Activated T-cell treated with anti-CD3 and anti-CD28 coated beads, Interleukin-2, amount 50 U/mL, for 24 hours (primary cell): ENCODE data around the gene VPS35L.
"Not testable (repeated sequence)": the region's sequence is repeated elsewhere in the genome, so short reads cannot be mapped to it uniquely, and the experiment has no call there.

Source experiments
- DNase-seq: peaks from one replicate; pipeline ENCODE4 v3.0.0-alpha.2; 2020
- H3K27ac Mint-ChIP-seq: 2 replicates; pipeline ENCODE4 v1.8.0; 2020; ENCODE audit warnings: mild to moderate bottlenecking, mixed read lengths
- H3K27me3 Mint-ChIP-seq: 2 replicates; pipeline ENCODE4 v1.8.0; 2020; ENCODE audit warnings: mixed read lengths
- H3K36me3 Mint-ChIP-seq: 2 replicates; pipeline ENCODE4 v1.8.0; 2020; ENCODE audit warnings: low read depth, mixed read lengths
- H3K4me1 Mint-ChIP-seq: 2 replicates; pipeline ENCODE4 v1.8.0; 2020; ENCODE audit warnings: low read depth, mixed read lengths
- H3K4me3 Mint-ChIP-seq: 2 replicates; pipeline ENCODE4 v1.8.0; 2020; ENCODE audit warnings: mild to moderate bottlenecking, moderate library complexity, mixed read lengths
- H3K9me3 Mint-ChIP-seq: 2 replicates; pipeline ENCODE4 v1.8.0; 2020; ENCODE audit warnings: mixed read lengths

VPS35L gene

GRCh38 chr16:19708296-19709205 is 153.0 kb downstream of the VPS35L start:
- no peak for DNase-seq
- Mint-ChIP-seq H3K27ac (no peak overlapping the region), H3K4me3 (no peak overlapping the region), H3K36me3 (peaks cover 94% of the 10 kb centered on the region), H3K4me1 (peaks cover 5% of the 10 kb centered on the region), H3K9me3 (no peaks in the 10 kb centered on the region), H3K27me3 (no peaks in the 10 kb centered on the region)

- H3K27me3 Mint-ChIP-seq: no peaks in the 10 kb centered on the region
- peaks cover 11% of the 10 kb centered on the region for H3K4me1 Mint-ChIP-seq
- H3K27ac Mint-ChIP-seq: peak overlapping the region; percentile 5
- no peaks in the 10 kb centered on the region for H3K9me3 Mint-ChIP-seq
- H3K4me3 Mint-ChIP-seq: no peak overlapping the region
- peaks cover 94% of the 10 kb centered on the region for H3K36me3 Mint-ChIP-seq
- DNase-seq: no peak
These were observed 154.1 kb downstream of the VPS35L start for GRCh38 chr16:19709381-19710136.

GRCh38 chr16:19710191-19710908 is 154.8 kb downstream of the VPS35L start:
- no peak overlapping the region for H3K4me3 Mint-ChIP-seq
- no peaks in the 10 kb centered on the region for H3K27me3 Mint-ChIP-seq
- no peaks in the 10 kb centered on the region for H3K9me3 Mint-ChIP-seq
- peaks cover 92% of the 10 kb centered on the region for H3K36me3 Mint-ChIP-seq
- no peak for DNase-seq
- peaks cover 12% of the 10 kb centered on the region for H3K4me1 Mint-ChIP-seq
- H3K27ac Mint-ChIP-seq: peak overlapping the region; percentile 5

GRCh38 chr16:19710991-19711545 is 155.6 kb downstream of the VPS35L start:
- Mint-ChIP-seq H3K27me3 (no peaks in the 10 kb centered on the region), H3K4me3 (no peak overlapping the region), H3K4me1 (peaks cover 18% of the 10 kb centered on the region), H3K36me3 (peaks cover 92% of the 10 kb centered on the region), H3K9me3 (no peaks in the 10 kb centered on the region), H3K27ac (peak overlapping the region; percentile 16)
- no peak for DNase-seq

GRCh38 chr16:19711643-19712042 is 156.1 kb downstream of the VPS35L start:
- no peak overlapping the region for H3K27ac Mint-ChIP-seq
- H3K9me3 Mint-ChIP-seq: no peaks in the 10 kb centered on the region
- H3K36me3 Mint-ChIP-seq: peaks cover 92% of the 10 kb centered on the region

GRCh38 chr16:19712418-19713058 is 157.0 kb downstream of the VPS35L start:
- H3K27ac Mint-ChIP-seq: no peak overlapping the region
- DNase-seq: no peak
- no peaks in the 10 kb centered on the region for H3K27me3 Mint-ChIP-seq
- H3K9me3 Mint-ChIP-seq: no peaks in the 10 kb centered on the region
- H3K4me3 Mint-ChIP-seq: no peak overlapping the region
- peaks cover 90% of the 10 kb centered on the region for H3K36me3 Mint-ChIP-seq
- peaks cover 29% of the 10 kb centered on the region for H3K4me1 Mint-ChIP-seq

More at GRCh38 chr16:19711643-19712042, 156.1 kb downstream of the VPS35L start:
- peaks cover 24% of the 10 kb centered on the region for H3K4me1 Mint-ChIP-seq
- no peaks in the 10 kb centered on the region for H3K27me3 Mint-ChIP-seq
- no peak overlapping the region for H3K4me3 Mint-ChIP-seq
- no peak for DNase-seq

- no peak overlapping the region for H3K27ac Mint-ChIP-seq
- H3K27me3 Mint-ChIP-seq: no peaks in the 10 kb centered on the region
- DNase-seq: no peak
- no peaks in the 10 kb centered on the region for H3K9me3 Mint-ChIP-seq
- H3K4me3 Mint-ChIP-seq: no peak overlapping the region
- peaks cover 29% of the 10 kb centered on the region for H3K4me1 Mint-ChIP-seq
- H3K36me3 Mint-ChIP-seq: peaks cover 86% of the 10 kb centered on the region
These were observed 158.2 kb downstream of the VPS35L start for GRCh38 chr16:19713697-19714096.

- peaks cover 34% of the 10 kb centered on the region for H3K4me1 Mint-ChIP-seq
- no peaks in the 10 kb centered on the region for H3K27me3 Mint-ChIP-seq
- peak overlapping the region; percentile 33 for H3K27ac Mint-ChIP-seq
- H3K4me3 Mint-ChIP-seq: peak overlapping the region; percentile 3
- H3K36me3 Mint-ChIP-seq: peaks cover 67% of the 10 kb centered on the region
- H3K9me3 Mint-ChIP-seq: no peaks in the 10 kb centered on the region
- DNase-seq: no peak
These were observed 160.1 kb downstream of the VPS35L start for GRCh38 chr16:19715566-19715965.

GRCh38 chr16:19716183-19716582 is 160.7 kb downstream of the VPS35L start:
- H3K9me3 Mint-ChIP-seq: no peaks in the 10 kb centered on the region
- peaks cover 63% of the 10 kb centered on the region for H3K36me3 Mint-ChIP-seq
- DNase-seq: no peak
- peak overlapping the region; percentile 80 for H3K27ac Mint-ChIP-seq
- peak overlapping the region; percentile 97 for H3K4me3 Mint-ChIP-seq
- H3K27me3 Mint-ChIP-seq: no peaks in the 10 kb centered on the region
- H3K4me1 Mint-ChIP-seq: peaks cover 34% of the 10 kb centered on the region

GRCh38 chr16:19716728-19717127 is 161.2 kb downstream of the VPS35L start:
- peaks cover 36% of the 10 kb centered on the region for H3K4me1 Mint-ChIP-seq
- DNase-seq, H3K9me3 Mint-ChIP-seq, H3K27me3 Mint-ChIP-seq: not testable (repeated sequence)
- H3K27ac Mint-ChIP-seq: peak overlapping the region; percentile 80
- peaks cover 57% of the 10 kb centered on the region for H3K36me3 Mint-ChIP-seq
- H3K4me3 Mint-ChIP-seq: peak overlapping the region; percentile 97

- Mint-ChIP-seq H3K27ac (peak overlapping the region; percentile 93), H3K9me3 (no peaks in the 10 kb centered on the region), H3K36me3 (peaks cover 51% of the 10 kb centered on the region), H3K4me1 (peaks cover 36% of the 10 kb centered on the region), H3K4me3 (peak overlapping the region; percentile 97), H3K27me3 (no peaks in the 10 kb centered on the region)
- DNase-seq: no peak
These were observed 161.8 kb downstream of the VPS35L start for GRCh38 chr16:19717314-19717713.

- Mint-ChIP-seq H3K36me3 (peaks cover 45% of the 10 kb centered on the region), H3K27me3 (no peaks in the 10 kb centered on the region), H3K9me3 (no peaks in the 10 kb centered on the region), H3K27ac (peak within 1 kb of the TSS; percentile 93), H3K4me1 (peaks cover 36% of the 10 kb centered on the region), H3K4me3 (peak within 1 kb of the TSS; percentile 97)
- peak; percentile 92 for DNase-seq
These were observed 162.5 kb downstream of the VPS35L start, which contains the start of the genes IQCK and KNOP1 for GRCh38 chr16:19717741-19718623. TSS of gene IQCK (plus strand) at chr16:19718271. CDS start at chr16:19718307, 36 bp downstream. TSS of gene KNOP1 (minus strand) at chr16:19718227. CDS start at chr16:19715035, 3,192 bp downstream.

- peak overlapping the region; percentile 93 for H3K27ac Mint-ChIP-seq
- peak overlapping the region; percentile 97 for H3K4me3 Mint-ChIP-seq
- peaks cover 38% of the 10 kb centered on the region for H3K36me3 Mint-ChIP-seq
- no peak for DNase-seq
- H3K4me1 Mint-ChIP-seq: peaks cover 34% of the 10 kb centered on the region
- H3K27me3 Mint-ChIP-seq: no peaks in the 10 kb centered on the region
- no peaks in the 10 kb centered on the region for H3K9me3 Mint-ChIP-seq
These were observed 163.1 kb downstream of the VPS35L start for GRCh38 chr16:19718624-19718965.
